ENCODE results near the gene PLB1.

GRCh38 chr2:28663359-28663758, 167.5 kb downstream of the PLB1 start:
- TF ChIP-seq CTCF (IDR thresholded peaks at IDR 0.05) (no peak), EZH2 (IDR thresholded peaks at IDR 0.05; ENCODE audit: borderline replicate concordance, insufficient read depth, low read depth, low read length, poor library complexity, severe bottlenecking) (no peak)
